Osteoblast (primary cell): Measurements from ENCODE around the gene BCL3. TPM values are rescaled to one million over a fixed set of nuclear protein-coding genes. Genes with fewer than 3 reads are reported as not detected.

Experiments used
- DNase-seq: peaks from one replicate; pipeline ENCODE4 v3.0.0; 2011; ENCODE audit warnings: low spot score, mixed read lengths; ENCODE audit not compliant: insufficient read length; ENCODE audit errors: missing footprints
- H2AFZ ChIP-seq: 2 replicates; pipeline ENCODE4 v1.6.0; 2011; ENCODE audit warnings: mild to moderate bottlenecking, low read length
- H3K27ac ChIP-seq: 2 replicates; pipeline ENCODE4 v1.5.1; 2011; ENCODE audit warnings: mild to moderate bottlenecking, low read depth, low read length, moderate library complexity
- H3K27me3 ChIP-seq: 2 replicates; pipeline ENCODE4 v1.6.0; 2012; ENCODE audit warnings: mild to moderate bottlenecking, control low read depth, inconsistent platforms, low read length, moderate library complexity; ENCODE audit not compliant: insufficient read depth
- H3K36me3 ChIP-seq: 2 replicates; pipeline ENCODE4 v1.5.1; 2011; ENCODE audit warnings: mild to moderate bottlenecking, low read length, control low read depth, moderate library complexity; ENCODE audit not compliant: insufficient read depth
- H3K4me1 ChIP-seq: 2 replicates; pipeline ENCODE4 v1.5.1; 2011; ENCODE audit warnings: mild to moderate bottlenecking, low read length, control low read depth, moderate library complexity; ENCODE audit not compliant: insufficient read depth
- H3K4me2 ChIP-seq: 2 replicates; pipeline ENCODE4 v1.6.0; 2011; ENCODE audit warnings: mild to moderate bottlenecking, low read length; ENCODE audit not compliant: insufficient read depth
- H3K4me3 ChIP-seq: fragments of 200-600 bp; sonication (generic); 3 replicates; pipeline ENCODE4 v1.5.1; 2012; ENCODE audit warnings: mild to moderate bottlenecking, low read length, inconsistent platforms; ENCODE audit not compliant: insufficient read depth
- H3K79me2 ChIP-seq: 2 replicates; pipeline ENCODE4 v1.6.0; 2012; ENCODE audit warnings: mild to moderate bottlenecking, low read length, control low read depth, inconsistent platforms; ENCODE audit not compliant: insufficient read depth
- H3K9me3 ChIP-seq: 2 replicates; pipeline ENCODE4 v1.5.1; 2011; ENCODE audit warnings: low read depth, low read length, control low read depth
- H4K20me1 ChIP-seq: 2 replicates; pipeline ENCODE4 v1.6.0; 2012; ENCODE audit warnings: mild to moderate bottlenecking, low read length, control low read depth; ENCODE audit not compliant: insufficient read depth
- CTCF ChIP-seq: IDR thresholded peaks from 2 replicates; pipeline ENCODE4 v1.5.1; 2011; ENCODE audit warnings: mild to moderate bottlenecking, low read depth, low read length, moderate library complexity; ENCODE audit errors: extremely low read depth
- total RNA-seq: library from RNA; depleted of rRNA; stranded (reverse); fragments of >200 nt; gene quantifications from 2 replicates; pipeline ENCODE4 v1.2.3, GENCODE V29; 2012

BCL3 gene
- 6.5 and 7.2 TPM in 2 replicates for total RNA-seq

GRCh38 chr19:44748426-44749254 is at the start of gene BCL3:
Gene BCL3, plus strand, starts transcription at chr19:44748708. Its CDS starts 83 bp downstream, at chr19:44748791.
- Histone ChIP-seq H3K27me3 (no peaks in the 10 kb centered on the region), H3K9me3 (no peaks in the 10 kb centered on the region), H3K4me1 (peaks cover 61% of the 10 kb centered on the region), H3K4me3 (peak within 1 kb of the TSS; percentile 86), H3K79me2 (peaks cover 34% of the 10 kb centered on the region), H3K4me2 (peak within 1 kb of the TSS; percentile 89), H2AFZ (peak within 1 kb of the TSS; percentile 77), H3K36me3 (peaks cover 28% of the 10 kb centered on the region), H4K20me1 (peaks cover 28% of the 10 kb centered on the region), H3K27ac (peak within 1 kb of the TSS; percentile 96)
- peak; percentile 96 for DNase-seq
- no peak for TF ChIP-seq CTCF

DNA sequence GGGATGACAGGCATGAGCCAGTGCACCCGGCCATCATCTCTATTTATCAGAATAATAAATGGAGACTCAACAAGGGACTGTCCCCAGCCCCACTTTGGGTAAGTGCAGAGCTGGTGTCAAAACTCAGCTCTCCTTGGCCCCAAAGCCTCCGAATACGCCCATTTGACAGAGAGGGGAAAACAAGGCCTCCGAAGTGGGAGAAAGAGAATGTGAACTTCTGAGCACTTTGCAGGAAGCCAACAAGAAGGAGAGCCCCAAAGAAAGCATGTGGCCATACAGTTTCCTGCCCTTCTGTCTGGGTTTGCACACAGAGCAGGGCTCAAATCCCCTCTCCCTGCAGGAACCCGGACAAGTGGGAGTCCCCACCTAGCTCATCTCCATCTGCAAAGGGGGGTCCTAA is 48.0 kb upstream of the BCL3 start:
- H3K4me3 ChIP-seq: no peak overlapping the region
- H3K79me2 ChIP-seq: no peaks in the 10 kb centered on the region
- H3K4me2 ChIP-seq: no peak overlapping the region
- DNase-seq: peak; percentile 26
- H4K20me1 ChIP-seq: no peaks in the 10 kb centered on the region
- no peaks in the 10 kb centered on the region for H3K27me3 ChIP-seq
- no peak for TF ChIP-seq CTCF
- H3K9me3 ChIP-seq: no peaks in the 10 kb centered on the region
- H2AFZ ChIP-seq: no peak overlapping the region
- H3K4me1 ChIP-seq: no peaks in the 10 kb centered on the region
- no peaks in the 10 kb centered on the region for H3K36me3 ChIP-seq
- no peak overlapping the region for H3K27ac ChIP-seq

- DNase-seq: peak; percentile 38
- Histone ChIP-seq H4K20me1 (no peaks in the 10 kb centered on the region), H3K4me1 (no peaks in the 10 kb centered on the region), H3K4me2 (no peak overlapping the region), H3K79me2 (no peaks in the 10 kb centered on the region), H3K36me3 (no peaks in the 10 kb centered on the region), H3K27me3 (no peaks in the 10 kb centered on the region), H3K4me3 (no peak overlapping the region), H2AFZ (no peak overlapping the region), H3K27ac (no peak overlapping the region), H3K9me3 (no peaks in the 10 kb centered on the region)
- no peak for TF ChIP-seq CTCF
These were observed 47.3 kb upstream of the BCL3 start for GRCh38 chr19:44701228-44701627.

DNA sequence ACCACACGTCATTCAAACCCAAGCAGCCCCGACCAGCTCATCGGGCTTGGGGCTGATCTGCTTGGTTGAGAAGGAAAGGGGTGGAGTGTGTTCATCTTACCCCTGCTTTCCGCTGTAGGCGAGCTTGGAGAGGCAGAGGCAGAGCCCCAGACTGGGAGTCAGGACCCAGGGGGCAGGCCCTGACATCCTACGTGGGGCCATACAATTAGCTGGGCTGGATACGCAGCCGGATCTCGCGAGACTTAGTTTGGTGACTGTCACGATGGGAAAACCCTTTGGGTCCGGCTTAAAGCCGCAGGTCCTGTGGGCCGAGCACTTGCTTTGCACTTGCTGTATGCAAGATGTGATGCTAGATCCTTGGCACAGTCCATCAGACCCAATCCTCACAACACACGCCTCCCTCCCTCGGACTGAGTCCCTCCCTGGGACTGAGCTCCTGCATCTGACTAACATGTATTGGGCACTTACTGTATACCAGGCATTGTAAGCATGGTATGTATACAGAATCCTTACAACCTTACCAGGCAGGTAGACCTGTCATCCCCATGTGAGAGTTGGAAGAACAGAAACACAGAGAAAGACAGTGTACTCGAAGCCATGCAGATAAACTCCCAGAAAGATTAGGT is 45.8 kb upstream of the BCL3 start:
- Histone ChIP-seq H3K27me3 (no peaks in the 10 kb centered on the region), H3K36me3 (no peaks in the 10 kb centered on the region), H3K4me3 (no peak overlapping the region), H3K4me1 (no peaks in the 10 kb centered on the region), H4K20me1 (no peaks in the 10 kb centered on the region), H2AFZ (no peak overlapping the region), H3K79me2 (no peaks in the 10 kb centered on the region), H3K9me3 (no peaks in the 10 kb centered on the region), H3K4me2 (no peak overlapping the region), H3K27ac (no peak overlapping the region)
- peak; percentile 43 for DNase-seq
- TF ChIP-seq CTCF: no peak
